Lower leg skin (tissue), 4 donors: ENCODE measurements around the gene ECM2. TPM values are rescaled to one million over a fixed set of nuclear protein-coding genes. Genes with fewer than 3 reads are reported as not detected.

Experiments used
- DNase-seq, 2 donors: peaks; one replicate each; pipeline ENCODE4 v3.0.0-alpha.2; 2019; ENCODE audit warnings: low spot score in 2 of 2
- H3K4me3 ChIP-seq: fragments of 200-600 bp; sonication (generic); 2 replicates; pipeline ENCODE4 v1.5.1; 2017; ENCODE audit warnings: mild to moderate bottlenecking, low read depth; ENCODE audit not compliant: poor library complexity, severe bottlenecking
- CTCF ChIP-seq, 3 donors: fragments of 450-650 bp; IDR thresholded peaks; one replicate each; pipeline ENCODE4 v1.5.1; 2016; ENCODE audit warnings: antibody characterized with exemption in 3 of 3, mild to moderate bottlenecking in 3 of 3, moderate library complexity in 2 of 3
- POLR2A ChIP-seq, 2 donors: fragments of 450-650 bp; IDR thresholded peaks; one replicate each; pipeline ENCODE4 v1.6.1; 2016 to 2017; ENCODE audit warnings: antibody characterized with exemption in 2 of 2, mild to moderate bottlenecking in 1 of 2, moderate library complexity in 1 of 2
- WGBS, 2 donors: methylation state at CpG; one replicate each; pipeline ENCODE4 v1.1.5; 2018; 5-methylcytosine and 5-hydroxymethylcytosine counted together
- intact Hi-C: fragments of 100-400 bp; cut with DNase I; formaldehyde crosslinking; loops from one replicate; pipeline ENCODE4 v1.15.0; 2023; ENCODE audit warnings: low total_unique reads
- total RNA-seq, 4 donors: library from RNA; depleted of rRNA; stranded (reverse); fragments of >200 nt; gene quantifications; one replicate each; pipeline ENCODE4 v1.1.0, GENCODE V29; 2016

ECM2 gene
- total RNA-seq, 4 donors from 2014 or later: 2.4 to 10.1 (median 3.8) TPM

- WGBS, 2 donors: 81% methylated on average over 3 of the region's 3 CpGs
- TF ChIP-seq POLR2A (IDR thresholded peaks at IDR 0.05) (no peak), CTCF (IDR thresholded peaks at IDR 0.05) (no peak)
- no peak overlapping the region for H3K4me3 ChIP-seq
- intact Hi-C loops: no loop called here
- DNase-seq: no peak
Measured at GRCh38 chr9:92517046-92517445, 18.7 kb downstream of the ECM2 start.

GRCh38 chr9:92516521-92516920, 19.3 kb downstream of the ECM2 start:
- no peak for DNase-seq
- H3K4me3 ChIP-seq: no peak overlapping the region
- TF ChIP-seq POLR2A (IDR thresholded peaks at IDR 0.05): no peak
- TF ChIP-seq CTCF (IDR thresholded peaks at IDR 0.05): no peak
- 82 to 83% methylated on average over 1 of the region's 1 CpG for WGBS, 2 donors
- intact Hi-C loops: no loop called here

- WGBS, 2 donors: 90 to 95% methylated on average over 10 of the region's 10 CpGs
- H3K4me3 ChIP-seq: no peak overlapping the region
- no peak for TF ChIP-seq CTCF (IDR thresholded peaks at IDR 0.05)
- TF ChIP-seq POLR2A (IDR thresholded peaks at IDR 0.05): no peak
- no peak for DNase-seq
- intact Hi-C loops: no loop called here
Measured at GRCh38 chr9:92514635-92515034, 21.2 kb downstream of the ECM2 start.

- 70 to 74% methylated on average over 3 of the region's 3 CpGs for WGBS, 2 donors
- H3K4me3 ChIP-seq: no peak overlapping the region
- intact Hi-C loops: no loop called here
- TF ChIP-seq POLR2A (IDR thresholded peaks at IDR 0.05): no peak
- no peak for DNase-seq
Measured at GRCh38 chr9:92513349-92513748, 22.4 kb downstream of the ECM2 start.

GRCh38 chr9:92512622-92513021, 23.2 kb downstream of the ECM2 start:
- WGBS, 2 donors: 65 to 90% methylated on average over 3 of the region's 3 CpGs
- intact Hi-C loops: no loop called here
- no peak for DNase-seq
- no peak overlapping the region for H3K4me3 ChIP-seq
- no peak for TF ChIP-seq POLR2A (IDR thresholded peaks at IDR 0.05)
- TF ChIP-seq CTCF (IDR thresholded peaks at IDR 0.05): no peak

- DNase-seq: no peak
- TF ChIP-seq CTCF (IDR thresholded peaks at IDR 0.05) (no peak), POLR2A (IDR thresholded peaks at IDR 0.05) (no peak)
- intact Hi-C loops: no loop called here
- no peak overlapping the region for H3K4me3 ChIP-seq
Measured at GRCh38 chr9:92510747-92511146, 25.0 kb downstream of the ECM2 start.
